HepG2 (cell line): ENCODE measurements around the gene LSM14B. TPM values are rescaled to one million over a fixed set of nuclear protein-coding genes. Genes with fewer than 3 reads are reported as not detected.
A peak's percentile ranks its signal among the peaks of the same experiment; 100 is the strongest.

Experiments used
- ATAC-seq: fragments of 200-7000 bp; cut with Tn5 transposase; 3 replicates; pipeline ENCODE4 v1.9.1; 2020; ENCODE audit warnings: mild to moderate bottlenecking, moderate library complexity
- BruUV-seq: library from RNA; stranded (reverse); fragments of 400-500 nt; replicated peaks from 2 replicates; lab custom pipeline; 2021; lab: Mats Ljungman, UMichigan
- CTCF ChIA-PET: fragments of 300-600 bp; formaldehyde crosslinking; extraction: SDS; loops from one replicate; lab custom pipeline; 2021; ENCODE audit warnings: low total read pairs, inconsistent platforms, low intra/inter-chr PET ratio; lab: Yijun Ruan, JAX
- POLR2A ChIA-PET: fragments of 350-600 bp; sonication (Branson Sonifier 250); formaldehyde crosslinking; loops from one replicate; lab custom pipeline; 2020; ENCODE audit warnings: antibody characterized with exemption, inconsistent platforms; lab: Yijun Ruan, JAX
- DNase-seq: peaks from one replicate; pipeline ENCODE4 v3.0.0-alpha.2; 2015; ENCODE audit warnings: low spot score
- FAIRE-seq: peaks from 3 replicates; lab custom pipeline; 2011; peaks lifted over from hg19 to GRCh38; lab: Jason Lieb, UNC
- H2AFZ ChIP-seq: one replicate; pipeline ENCODE4 v1.6.1; 2011; ENCODE audit warnings: low read length, inconsistent platforms
- H3K27ac ChIP-seq: fragments of 300-600 bp; 3 replicates; pipeline ENCODE4 v1.8.0; 2011; ENCODE audit warnings: mixed run types, mild to moderate bottlenecking, mixed read lengths, low read length, inconsistent platforms; ENCODE audit not compliant: insufficient read depth; ENCODE audit errors: extremely low read length
- H3K27me3 ChIP-seq, 2 experiments: fragments of 200-600 bp in 1 of 2; 2 replicates in 1 of 2; 3 replicates in 1 of 2; pipeline versions ENCODE4 v1.6.0 to v1.8.0; 2011; ENCODE audit warnings: low read length in 2 of 2, mild to moderate bottlenecking in 2 of 2, moderate library complexity in 2 of 2, inconsistent platforms in 1 of 2; ENCODE audit not compliant: insufficient read depth in 2 of 2, control insufficient read depth in 1 of 2
- H3K36me3 ChIP-seq, 2 experiments: fragments of 200-600 bp in 1 of 2; replicated peaks in 1 of 2; 2 replicates in 1 of 2; 3 replicates in 1 of 2; pipeline versions ENCODE4 v1.5.1 to v1.8.0; 2011; ENCODE audit warnings: low read length in 2 of 2, inconsistent platforms in 1 of 2; ENCODE audit not compliant: insufficient read depth in 2 of 2, control insufficient read depth in 1 of 2
- H3K4me1 ChIP-seq: 2 replicates; pipeline ENCODE4 v1.5.1; 2012; ENCODE audit warnings: low read length, inconsistent platforms; ENCODE audit not compliant: insufficient read depth
- H3K4me2 ChIP-seq: 2 replicates; pipeline ENCODE4 v1.6.0; 2011; ENCODE audit warnings: low read depth, low read length, inconsistent platforms
- H3K4me3 ChIP-seq, 3 experiments: fragments of 200-600 bp in 1 of 3; sonication (generic), shearing (Covaris generic) in 1 of 3; replicated peaks in 1 of 3; 2 replicates each; pipeline ENCODE4 v1.5.1; 2011 to 2016; ENCODE audit warnings: low read length in 3 of 3, inconsistent platforms in 2 of 3, low read depth in 2 of 3, mild to moderate bottlenecking in 2 of 3, control low read depth in 1 of 3, mixed read lengths in 1 of 3; ENCODE audit not compliant: insufficient read depth in 1 of 3
- H3K79me2 ChIP-seq: one replicate; pipeline ENCODE4 v1.6.1; 2011; ENCODE audit warnings: low read length, inconsistent platforms; ENCODE audit not compliant: insufficient read depth
- H3K9ac ChIP-seq: 2 replicates; pipeline ENCODE4 v1.6.0; 2011; ENCODE audit warnings: mild to moderate bottlenecking, low read depth, low read length, inconsistent platforms; ENCODE audit not compliant: insufficient read depth
- H3K9me3 ChIP-seq: 2 replicates; pipeline ENCODE4 v1.5.1; 2012; ENCODE audit warnings: mild to moderate bottlenecking, low read length
- H4K20me1 ChIP-seq: 2 replicates; pipeline ENCODE4 v1.6.0; 2011; ENCODE audit warnings: inconsistent platforms, mild to moderate bottlenecking, low read length, moderate library complexity; ENCODE audit not compliant: insufficient read depth
- AGO1 ChIP-seq: fragments of 200-400 bp; formaldehyde crosslinking; IDR thresholded peaks from 2 replicates; pipeline ENCODE4 v1.6.1; 2017; ENCODE audit warnings: mild to moderate bottlenecking, low read depth, low read length, moderate library complexity; ENCODE audit not compliant: poor library complexity, severe bottlenecking
- ARID4A ChIP-seq: sonication (generic); formaldehyde crosslinking; IDR thresholded peaks from 2 replicates; pipeline ENCODE4 v1.5.0; 2020; ENCODE audit warnings: mild to moderate bottlenecking, missing genetic modification reagents, borderline replicate concordance
- CTCF ChIP-seq: sonication (generic); formaldehyde crosslinking; IDR thresholded peaks from 2 replicates; pipeline ENCODE4 v1.5.0; 2020; ENCODE audit warnings: mild to moderate bottlenecking, missing genetic modification reagents, moderate library complexity
- HNRNPLL ChIP-seq: fragments of 200-400 bp; formaldehyde crosslinking; IDR thresholded peaks from 2 replicates; pipeline ENCODE4 v1.6.1; 2017; ENCODE audit warnings: mild to moderate bottlenecking, low read depth, low read length; ENCODE audit not compliant: poor library complexity, severe bottlenecking
- MAX ChIP-seq: IDR thresholded peaks from 2 replicates; pipeline ENCODE4 v1.6.1; 2012; ENCODE audit warnings: inconsistent platforms
- MEF2D ChIP-seq: sonication (generic); formaldehyde crosslinking; IDR thresholded peaks from 2 replicates; pipeline ENCODE4 v1.5.1; 2020; ENCODE audit warnings: mild to moderate bottlenecking, missing genetic modification reagents
- MXD4 ChIP-seq: IDR thresholded peaks from 2 replicates; pipeline ENCODE4 v1.6.1; 2016; ENCODE audit warnings: mild to moderate bottlenecking, missing biosample characterization, missing genetic modification reagents
- PCBP1 ChIP-seq: fragments of 200-400 bp; formaldehyde crosslinking; IDR thresholded peaks from 2 replicates; pipeline ENCODE4 v1.6.1; 2017; ENCODE audit warnings: mild to moderate bottlenecking, low read depth, low read length, borderline replicate concordance
- SAP130 ChIP-seq: IDR thresholded peaks from 2 replicates; pipeline ENCODE4 v1.6.1; 2016; ENCODE audit warnings: low read depth
- SRF ChIP-seq: IDR thresholded peaks from 2 replicates; pipeline ENCODE4 v1.6.1; 2011; ENCODE audit warnings: mild to moderate bottlenecking, low read depth, low read length, moderate library complexity
- ZNF605 ChIP-seq: sonication (generic); formaldehyde crosslinking; IDR thresholded peaks from 2 replicates; pipeline ENCODE4 v1.8.0; 2022; ENCODE audit warnings: mild to moderate bottlenecking, missing genetic modification reagents
- ZNF616 ChIP-seq: sonication (generic); formaldehyde crosslinking; IDR thresholded peaks from 2 replicates; pipeline ENCODE4 v1.5.0; 2020; ENCODE audit warnings: low read depth, mild to moderate bottlenecking, missing genetic modification reagents
- ZNF629 ChIP-seq: sonication (generic); formaldehyde crosslinking; conservative IDR thresholded peaks from 2 replicates; pipeline ENCODE4 v1.5.0; 2020; ENCODE audit warnings: missing genetic modification reagents
- ZSCAN25 ChIP-seq: sonication (generic); formaldehyde crosslinking; IDR thresholded peaks from 2 replicates; pipeline ENCODE4 v1.8.0; 2022; ENCODE audit warnings: mild to moderate bottlenecking, missing genetic modification reagents
- WGBS: methylation state at CpG from one replicate; pipeline ENCODE4 v1.1.6; 2017; ENCODE audit warnings: low lambda C conversion rate; 5-methylcytosine and 5-hydroxymethylcytosine counted together
- in situ Hi-C: cut with HindIII; loops from 2 replicates; pipeline ENCODE4 v1.10.0; 2017; ENCODE audit warnings: low pct_unique_long_range_greater_than_20kb; ENCODE audit not compliant: extremely low pct_ligation_motif_present
- intact Hi-C: fragments of 100-400 bp; cut with micrococcal nuclease; formaldehyde crosslinking; loops from one replicate; pipeline ENCODE4 v1.10.0; 2022; ENCODE audit not compliant: unreplicated experiment
- polyA plus RNA-seq, 8 experiments: library from polyadenylated mRNA; depleted of rRNA in 3 of 8; stranded (reverse) in 7 of 8; unstranded in 1 of 8; fragments of >200 nt; fragmentation: Illumina TruSeq in 4 of 8; extraction: Trizol in 4 of 8; gene quantifications; 2 replicates each; pipeline versions ENCODE4 v1.2.1 to v1.2.3, GENCODE V29; 2011 to 2016; ENCODE audit warnings: low read depth in 4 of 8, missing spikeins in 1 of 8, mixed read lengths in 1 of 8; ENCODE audit not compliant: insufficient read depth in 1 of 8
- total RNA-seq, 5 experiments: library from RNA; depleted of rRNA; stranded (reverse); fragments of >200 nt; fragmentation: Illumina TruSeq; extraction: Trizol; gene quantifications; 2 replicates each; pipeline ENCODE4 v1.2.3, GENCODE V29; 2016; ENCODE audit warnings: low read depth in 1 of 5
- TF ChIP-seq, protein P1 (sequence below): sonication (generic); formaldehyde crosslinking; IDR thresholded peaks from 2 replicates; pipeline ENCODE4 v1.5.1; 2020; ENCODE audit warnings: missing genetic modification reagents, mild to moderate bottlenecking, borderline replicate concordance

LSM14B gene
- total and polyA plus RNA-seq, 2 of the 13 experiments (the other 11 are each of a cell fraction or from before 2014, with no cell fraction given): 43.3 to 79.2 TPM

DNA sequence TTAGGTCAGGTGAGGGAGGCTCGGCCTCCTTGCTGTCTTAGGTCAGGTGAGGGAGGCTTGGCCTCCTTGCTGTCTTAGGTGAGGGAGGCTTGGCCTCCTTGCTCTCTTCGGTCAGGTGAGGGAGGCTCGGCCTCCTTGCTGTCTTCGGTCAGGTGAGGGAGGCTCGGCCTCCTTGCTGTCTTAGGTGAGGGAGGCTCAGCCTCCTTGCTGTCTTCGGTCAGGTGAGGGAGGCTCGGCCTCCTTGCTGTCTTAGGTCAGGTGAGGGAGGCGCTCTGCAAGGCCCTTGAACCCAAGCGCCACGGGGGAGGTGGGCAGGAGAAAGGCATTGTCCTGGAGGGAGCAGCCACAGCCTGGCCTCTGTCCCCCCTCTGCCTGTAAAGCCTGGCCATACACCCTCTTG lies 26.1 kb downstream of the LSM14B start (continued):
- TF ChIP-seq ARID4A (CRISPR knock-in tag) (0 out of 2 replicates have a peak, but pooled peaks have one; percentile 7), PCBP1 (0 out of 2 replicates have a peak, but pooled peaks have one; percentile 35), HNRNPLL (peak; percentile 7), AGO1 (peak; percentile 17)

GRCh38 chr20:62148908-62149314 lies 26.6 kb downstream of the LSM14B start:
- Histone ChIP-seq H3K36me3 (peaks cover 8 to 20% of the 10 kb centered on the region in 2 experiments; a peak in 4 of 5 replicates), H3K9me3 (no peaks in the 10 kb centered on the region), H3K27ac (peak overlapping the region; percentile 60), H3K4me2 (peak overlapping the region; percentile 69), H2AFZ (no peak overlapping the region), H3K79me2 (peaks cover 96% of the 10 kb centered on the region), H4K20me1 (peaks cover 47% of the 10 kb centered on the region), H3K27me3 (no peaks in the 10 kb centered on the region), H3K4me1 (peaks cover 60% of the 10 kb centered on the region), H3K9ac (peak overlapping the region; percentile 35), H3K4me3 (peak overlapping the region in 2 of 3 experiments; percentile 6 to 47; a peak in 4 of 6 replicates)
- intact Hi-C loops: no loop called here
- ATAC-seq: peak; percentile 8; the same call in 2 of the 3 replicates
- no peak for FAIRE-seq
- 53% methylated on average over 16 of the region's 20 CpGs for WGBS
- in situ Hi-C loops: no loop called here
- CTCF ChIA-PET: no interaction called here
- POLR2A ChIA-PET: interaction anchor here (0.6 to 0.7 kb wide), 2 partner anchors 82 to 238 kb away, joined by 3 to 5 read pairs; partner anchors contain the start of gene RPS21
- BruUV-seq: no TSS peak
- DNase-seq: peak; percentile 51
- TF ChIP-seq ZNF616 (CRISPR knock-in tag) (0 out of 2 replicates have a peak, but pooled peaks have one; percentile 14), ZNF629 (CRISPR knock-in tag) (no peak), CTCF (CRISPR knock-in tag) (peak; percentile 34), ZNF605 (CRISPR knock-in tag) (peak; percentile 46; the same call in 1 of the 2 replicates), MXD4 (CRISPR knock-in tag) (no peak), MEF2D (CRISPR knock-in tag) (no peak), SAP130 (CRISPR knock-in tag) (peak; percentile 38; the same call in 1 of the 2 replicates), MAX (peak; percentile 11), ZSCAN25 (CRISPR knock-in tag) (no peak), SRF (no peak)
- TF ChIP-seq, protein P1, sequence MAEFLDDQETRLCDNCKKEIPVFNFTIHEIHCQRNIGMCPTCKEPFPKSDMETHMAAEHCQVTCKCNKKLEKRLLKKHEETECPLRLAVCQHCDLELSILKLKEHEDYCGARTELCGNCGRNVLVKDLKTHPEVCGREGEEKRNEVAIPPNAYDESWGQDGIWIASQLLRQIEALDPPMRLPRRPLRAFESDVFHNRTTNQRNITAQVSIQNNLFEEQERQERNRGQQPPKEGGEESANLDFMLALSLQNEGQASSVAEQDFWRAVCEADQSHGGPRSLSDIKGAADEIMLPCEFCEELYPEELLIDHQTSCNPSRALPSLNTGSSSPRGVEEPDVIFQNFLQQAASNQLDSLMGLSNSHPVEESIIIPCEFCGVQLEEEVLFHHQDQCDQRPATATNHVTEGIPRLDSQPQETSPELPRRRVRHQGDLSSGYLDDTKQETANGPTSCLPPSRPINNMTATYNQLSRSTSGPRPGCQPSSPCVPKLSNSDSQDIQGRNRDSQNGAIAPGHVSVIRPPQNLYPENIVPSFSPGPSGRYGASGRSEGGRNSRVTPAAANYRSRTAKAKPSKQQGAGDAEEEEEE: no peak
